Measurements from ENCODE around the gene SPIRE2. TPM values are rescaled to one million over a fixed set of nuclear protein-coding genes. Genes with fewer than 3 reads are reported as not detected.
"Not testable (repeated sequence)": the region's sequence is repeated elsewhere in the genome, so short reads cannot be mapped to it uniquely, and the experiment has no call there.

SPIRE2 gene
- total and polyA plus RNA-seq, 2 experiments from 2014 or later: 18.4 to 21.7 TPM

- H3K36me3 ChIP-seq (replicated peaks; ENCODE audit: insufficient read depth, low read depth): no peaks in the 10 kb centered on the region
- no peak overlapping the region for H2AFZ ChIP-seq
- no peaks in the 10 kb centered on the region for H3K9me2 ChIP-seq (replicated peaks; ENCODE audit: insufficient read depth)
- H3K4me2 ChIP-seq: no peak overlapping the region
- H3K79me2 ChIP-seq: no peaks in the 10 kb centered on the region
- H3K27me3 ChIP-seq: no peaks in the 10 kb centered on the region
- no peak for DNase-seq (ENCODE audit: low spot score)
- H3K4me1 ChIP-seq (ENCODE audit: insufficient read depth): no peaks in the 10 kb centered on the region
- no peaks in the 10 kb centered on the region for H3K9me3 ChIP-seq (ENCODE audit: low read depth)
- WGBS (ENCODE audit: low lambda C conversion rate, missing lambda C conversion rate): 93% methylated on average over 13 of the region's 13 CpGs
- no peak for TF ChIP-seq EZH2 (IDR thresholded peaks at IDR 0.05; ENCODE audit: borderline replicate concordance)
- no peak for TF ChIP-seq EZH2phosphoT487 (IDR thresholded peaks at IDR 0.05; ENCODE audit: low read depth, severe bottlenecking, unreplicated experiment)
- no peak for TF ChIP-seq CTCF (IDR thresholded peaks at IDR 0.05; ENCODE audit: poor library complexity)
- H3K4me3 ChIP-seq: no peak overlapping the region
- H4K20me1 ChIP-seq (ENCODE audit: insufficient read depth, poor library complexity, severe bottlenecking): no peaks in the 10 kb centered on the region
- no peak overlapping the region for H3K27ac ChIP-seq
Observed at GRCh38 chr16:89912143-89912542, 83.9 kb downstream of the SPIRE2 start.

GRCh38 chr16:89912627-89913026 is 84.4 kb downstream of the SPIRE2 start:
- H3K4me1 ChIP-seq (ENCODE audit: insufficient read depth): no peaks in the 10 kb centered on the region
- no peaks in the 10 kb centered on the region for H3K9me2 ChIP-seq (replicated peaks; ENCODE audit: insufficient read depth)
- H4K20me1 ChIP-seq (ENCODE audit: insufficient read depth, poor library complexity, severe bottlenecking): no peaks in the 10 kb centered on the region
- no peak overlapping the region for H2AFZ ChIP-seq
- H3K9me3 ChIP-seq (ENCODE audit: low read depth): no peaks in the 10 kb centered on the region
- H3K4me3 ChIP-seq: no peak overlapping the region
- DNase-seq (ENCODE audit: low spot score): no peak
- no peaks in the 10 kb centered on the region for H3K36me3 ChIP-seq (replicated peaks; ENCODE audit: insufficient read depth, low read depth)
- H3K27ac ChIP-seq: no peak overlapping the region
- no peaks in the 10 kb centered on the region for H3K27me3 ChIP-seq
- H3K4me2 ChIP-seq: no peak overlapping the region
- WGBS (ENCODE audit: low lambda C conversion rate, missing lambda C conversion rate): 88% methylated on average over 14 of the region's 14 CpGs
- no peak for TF ChIP-seq EZH2 (IDR thresholded peaks at IDR 0.05; ENCODE audit: borderline replicate concordance)
- no peak for TF ChIP-seq CTCF (IDR thresholded peaks at IDR 0.05; ENCODE audit: poor library complexity)
- no peak for TF ChIP-seq EZH2phosphoT487 (IDR thresholded peaks at IDR 0.05; ENCODE audit: low read depth, severe bottlenecking, unreplicated experiment)
- H3K79me2 ChIP-seq: no peaks in the 10 kb centered on the region

GRCh38 chr16:89913408-89914387 is 85.4 kb downstream of the SPIRE2 start:
- no peak for DNase-seq (ENCODE audit: low spot score)
- no peaks in the 10 kb centered on the region for H4K20me1 ChIP-seq (ENCODE audit: insufficient read depth, poor library complexity, severe bottlenecking)
- WGBS (ENCODE audit: low lambda C conversion rate, missing lambda C conversion rate): 93% methylated on average over 30 of the region's 30 CpGs
- peaks cover 8% of the 10 kb centered on the region for H3K4me1 ChIP-seq (ENCODE audit: insufficient read depth)
- H3K27ac ChIP-seq: no peak overlapping the region
- H2AFZ ChIP-seq: no peak overlapping the region
- H3K27me3 ChIP-seq: no peaks in the 10 kb centered on the region
- no peak overlapping the region for H3K4me3 ChIP-seq
- no peaks in the 10 kb centered on the region for H3K9me3 ChIP-seq (ENCODE audit: low read depth)
- no peaks in the 10 kb centered on the region for H3K9me2 ChIP-seq (replicated peaks; ENCODE audit: insufficient read depth)
- H3K79me2 ChIP-seq: no peaks in the 10 kb centered on the region
- H3K36me3 ChIP-seq (replicated peaks; ENCODE audit: insufficient read depth, low read depth): no peaks in the 10 kb centered on the region
- TF ChIP-seq CTCF (IDR thresholded peaks at IDR 0.05; ENCODE audit: poor library complexity) (no peak), EZH2 (IDR thresholded peaks at IDR 0.05; ENCODE audit: borderline replicate concordance) (no peak), EZH2phosphoT487 (IDR thresholded peaks at IDR 0.05; ENCODE audit: low read depth, severe bottlenecking, unreplicated experiment) (no peak)
- no peak overlapping the region for H3K4me2 ChIP-seq

GRCh38 chr16:89914642-89915285 is 86.5 kb downstream of the SPIRE2 start:
- H3K4me1 ChIP-seq (ENCODE audit: insufficient read depth): peaks cover 12% of the 10 kb centered on the region
- 78% methylated on average over 11 of the region's 11 CpGs for WGBS (ENCODE audit: low lambda C conversion rate, missing lambda C conversion rate)

More at GRCh38 chr16:89914642-89915285, 86.5 kb downstream of the SPIRE2 start:
- not testable (repeated sequence) for DNase-seq (ENCODE audit: low spot score); H3K27me3 ChIP-seq; H3K9me2 ChIP-seq (replicated peaks; ENCODE audit: insufficient read depth); H3K4me3 ChIP-seq; H4K20me1 ChIP-seq (ENCODE audit: insufficient read depth, poor library complexity, severe bottlenecking); H2AFZ ChIP-seq; H3K9me3 ChIP-seq (ENCODE audit: low read depth); H3K79me2 ChIP-seq; H3K36me3 ChIP-seq (replicated peaks; ENCODE audit: insufficient read depth, low read depth); H3K27ac ChIP-seq; H3K4me2 ChIP-seq

Data from hepatocyte (in vitro differentiated cells).